ENCODE data around the gene GSC2. TPM values are rescaled to one million over a fixed set of nuclear protein-coding genes. Genes with fewer than 3 reads are reported as not detected.

The GSC2 gene
- total and polyA plus RNA-seq, 9 of the 15 experiments (the other 6 are each of a cell fraction or from before 2014, with no cell fraction given), result not detected

DNA sequence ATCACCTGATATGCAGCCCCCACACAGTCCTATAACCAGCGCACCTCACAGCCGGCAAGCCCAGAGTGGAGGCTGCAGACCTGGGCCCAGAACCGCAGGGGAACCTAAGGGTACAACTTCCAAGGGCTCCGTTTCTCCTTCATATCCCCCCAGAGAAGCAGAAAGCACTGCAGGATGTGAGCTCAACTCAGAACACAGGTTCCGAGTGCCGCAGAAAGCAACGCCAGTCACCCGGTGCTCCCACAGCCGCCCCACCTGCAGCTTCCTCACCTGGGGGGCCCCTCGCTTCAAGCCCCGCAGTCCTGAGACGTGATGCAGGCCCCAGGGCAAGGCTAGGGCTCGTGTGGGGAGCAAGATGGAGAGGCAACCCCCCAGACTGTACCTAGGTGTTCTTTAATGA, 16.5 kb downstream of the GSC2 start:
- no peak overlapping the region for H3K27ac ChIP-seq (ENCODE audit: extremely low read depth, low read depth, low read length)
- intact Hi-C loops (cut with micrococcal nuclease), result loop anchor here (10.0 kb wide), 1 partner anchor 59 kb away; no protein-coding TSS in a partner anchor
- H3K9me3 ChIP-seq (replicated peaks; ENCODE audit: control insufficient read depth, insufficient read depth, low read depth, low read length), result no peaks in the 10 kb centered on the region
- POLR2A ChIA-PET, result interaction anchor here (0.5 to 3.8 kb wide), 14 partner anchors 9 to 1524 kb away, joined by 3 to 31 read pairs (median 4); partner anchors contain the start of genes DGCR2 and ESS2
- peaks cover 17% of the 10 kb centered on the region; the same call in 1 of the 2 replicates for H4K20me1 ChIP-seq (replicated peaks; ENCODE audit: control insufficient read depth, insufficient read depth, low read length)
- FAIRE-seq (no peak), DNase-seq (ENCODE audit: extremely low read depth in 1 of 4, low spot score in 3 of 4) (no peak), ATAC-seq (no peak)
- H3K4me2 ChIP-seq (ENCODE audit: insufficient read depth, low read length), result no peak overlapping the region
- 91% methylated on average over 13 of the region's 13 CpGs for WGBS (ENCODE audit: insufficient coverage, low coverage, missing lambda C conversion rate)
- H3K9ac ChIP-seq (ENCODE audit: insufficient read depth in 1 of 2, low read depth in 2 of 2, low read length in 2 of 2), result peak overlapping the region in 1 of 2 experiments; percentile 5; a peak in 1 of 4 replicates
- in situ Hi-C loops (cut with MboI), result no loop called here
- CTCF ChIA-PET (ENCODE audit: low intra/inter-chr PET ratio), result no interaction called here
- no peak overlapping the region for H3K4me3 ChIP-seq
- H3K79me2 ChIP-seq (ENCODE audit: control insufficient read depth, insufficient read depth, low read length), result no peaks in the 10 kb centered on the region
- H3K9me1 ChIP-seq (ENCODE audit: control insufficient read depth, insufficient read depth, low read length), result peaks cover 15% of the 10 kb centered on the region
- TF ChIP-seq ZNF124 (CRISPR knock-in tag; IDR thresholded peaks at IDR 0.05) (peak; percentile 75; the same call in 1 of the 2 replicates), IRF2 (CRISPR knock-in tag; IDR thresholded peaks at IDR 0.05) (peak; percentile 84; the same call in 1 of the 2 replicates), ZBTB1 (CRISPR knock-in tag; IDR thresholded peaks at IDR 0.05; ENCODE audit: borderline replicate concordance, low read depth) (0 out of 2 replicates have a peak, but pooled peaks have one; percentile 28), NFATC3 (IDR thresholded peaks at IDR 0.05) (no peak)
- TF ChIP-seq, protein P1, sequence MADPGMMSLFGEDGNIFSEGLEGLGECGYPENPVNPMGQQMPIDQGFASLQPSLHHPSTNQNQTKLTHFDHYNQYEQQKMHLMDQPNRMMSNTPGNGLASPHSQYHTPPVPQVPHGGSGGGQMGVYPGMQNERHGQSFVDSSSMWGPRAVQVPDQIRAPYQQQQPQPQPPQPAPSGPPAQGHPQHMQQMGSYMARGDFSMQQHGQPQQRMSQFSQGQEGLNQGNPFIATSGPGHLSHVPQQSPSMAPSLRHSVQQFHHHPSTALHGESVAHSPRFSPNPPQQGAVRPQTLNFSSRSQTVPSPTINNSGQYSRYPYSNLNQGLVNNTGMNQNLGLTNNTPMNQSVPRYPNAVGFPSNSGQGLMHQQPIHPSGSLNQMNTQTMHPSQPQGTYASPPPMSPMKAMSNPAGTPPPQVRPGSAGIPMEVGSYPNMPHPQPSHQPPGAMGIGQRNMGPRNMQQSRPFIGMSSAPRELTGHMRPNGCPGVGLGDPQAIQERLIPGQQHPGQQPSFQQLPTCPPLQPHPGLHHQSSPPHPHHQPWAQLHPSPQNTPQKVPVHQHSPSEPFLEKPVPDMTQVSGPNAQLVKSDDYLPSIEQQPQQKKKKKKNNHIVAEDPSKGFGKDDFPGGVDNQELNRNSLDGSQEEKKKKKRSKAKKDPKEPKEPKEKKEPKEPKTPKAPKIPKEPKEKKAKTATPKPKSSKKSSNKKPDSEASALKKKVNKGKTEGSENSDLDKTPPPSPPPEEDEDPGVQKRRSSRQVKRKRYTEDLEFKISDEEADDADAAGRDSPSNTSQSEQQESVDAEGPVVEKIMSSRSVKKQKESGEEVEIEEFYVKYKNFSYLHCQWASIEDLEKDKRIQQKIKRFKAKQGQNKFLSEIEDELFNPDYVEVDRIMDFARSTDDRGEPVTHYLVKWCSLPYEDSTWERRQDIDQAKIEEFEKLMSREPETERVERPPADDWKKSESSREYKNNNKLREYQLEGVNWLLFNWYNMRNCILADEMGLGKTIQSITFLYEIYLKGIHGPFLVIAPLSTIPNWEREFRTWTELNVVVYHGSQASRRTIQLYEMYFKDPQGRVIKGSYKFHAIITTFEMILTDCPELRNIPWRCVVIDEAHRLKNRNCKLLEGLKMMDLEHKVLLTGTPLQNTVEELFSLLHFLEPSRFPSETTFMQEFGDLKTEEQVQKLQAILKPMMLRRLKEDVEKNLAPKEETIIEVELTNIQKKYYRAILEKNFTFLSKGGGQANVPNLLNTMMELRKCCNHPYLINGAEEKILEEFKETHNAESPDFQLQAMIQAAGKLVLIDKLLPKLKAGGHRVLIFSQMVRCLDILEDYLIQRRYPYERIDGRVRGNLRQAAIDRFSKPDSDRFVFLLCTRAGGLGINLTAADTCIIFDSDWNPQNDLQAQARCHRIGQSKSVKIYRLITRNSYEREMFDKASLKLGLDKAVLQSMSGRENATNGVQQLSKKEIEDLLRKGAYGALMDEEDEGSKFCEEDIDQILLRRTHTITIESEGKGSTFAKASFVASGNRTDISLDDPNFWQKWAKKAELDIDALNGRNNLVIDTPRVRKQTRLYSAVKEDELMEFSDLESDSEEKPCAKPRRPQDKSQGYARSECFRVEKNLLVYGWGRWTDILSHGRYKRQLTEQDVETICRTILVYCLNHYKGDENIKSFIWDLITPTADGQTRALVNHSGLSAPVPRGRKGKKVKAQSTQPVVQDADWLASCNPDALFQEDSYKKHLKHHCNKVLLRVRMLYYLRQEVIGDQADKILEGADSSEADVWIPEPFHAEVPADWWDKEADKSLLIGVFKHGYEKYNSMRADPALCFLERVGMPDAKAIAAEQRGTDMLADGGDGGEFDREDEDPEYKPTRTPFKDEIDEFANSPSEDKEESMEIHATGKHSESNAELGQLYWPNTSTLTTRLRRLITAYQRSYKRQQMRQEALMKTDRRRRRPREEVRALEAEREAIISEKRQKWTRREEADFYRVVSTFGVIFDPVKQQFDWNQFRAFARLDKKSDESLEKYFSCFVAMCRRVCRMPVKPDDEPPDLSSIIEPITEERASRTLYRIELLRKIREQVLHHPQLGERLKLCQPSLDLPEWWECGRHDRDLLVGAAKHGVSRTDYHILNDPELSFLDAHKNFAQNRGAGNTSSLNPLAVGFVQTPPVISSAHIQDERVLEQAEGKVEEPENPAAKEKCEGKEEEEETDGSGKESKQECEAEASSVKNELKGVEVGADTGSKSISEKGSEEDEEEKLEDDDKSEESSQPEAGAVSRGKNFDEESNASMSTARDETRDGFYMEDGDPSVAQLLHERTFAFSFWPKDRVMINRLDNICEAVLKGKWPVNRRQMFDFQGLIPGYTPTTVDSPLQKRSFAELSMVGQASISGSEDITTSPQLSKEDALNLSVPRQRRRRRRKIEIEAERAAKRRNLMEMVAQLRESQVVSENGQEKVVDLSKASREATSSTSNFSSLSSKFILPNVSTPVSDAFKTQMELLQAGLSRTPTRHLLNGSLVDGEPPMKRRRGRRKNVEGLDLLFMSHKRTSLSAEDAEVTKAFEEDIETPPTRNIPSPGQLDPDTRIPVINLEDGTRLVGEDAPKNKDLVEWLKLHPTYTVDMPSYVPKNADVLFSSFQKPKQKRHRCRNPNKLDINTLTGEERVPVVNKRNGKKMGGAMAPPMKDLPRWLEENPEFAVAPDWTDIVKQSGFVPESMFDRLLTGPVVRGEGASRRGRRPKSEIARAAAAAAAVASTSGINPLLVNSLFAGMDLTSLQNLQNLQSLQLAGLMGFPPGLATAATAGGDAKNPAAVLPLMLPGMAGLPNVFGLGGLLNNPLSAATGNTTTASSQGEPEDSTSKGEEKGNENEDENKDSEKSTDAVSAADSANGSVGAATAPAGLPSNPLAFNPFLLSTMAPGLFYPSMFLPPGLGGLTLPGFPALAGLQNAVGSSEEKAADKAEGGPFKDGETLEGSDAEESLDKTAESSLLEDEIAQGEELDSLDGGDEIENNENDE (IDR thresholded peaks at IDR 0.05; ENCODE audit: low read depth, low read length), result peak; percentile 44
- TF ChIP-seq, protein P2, sequence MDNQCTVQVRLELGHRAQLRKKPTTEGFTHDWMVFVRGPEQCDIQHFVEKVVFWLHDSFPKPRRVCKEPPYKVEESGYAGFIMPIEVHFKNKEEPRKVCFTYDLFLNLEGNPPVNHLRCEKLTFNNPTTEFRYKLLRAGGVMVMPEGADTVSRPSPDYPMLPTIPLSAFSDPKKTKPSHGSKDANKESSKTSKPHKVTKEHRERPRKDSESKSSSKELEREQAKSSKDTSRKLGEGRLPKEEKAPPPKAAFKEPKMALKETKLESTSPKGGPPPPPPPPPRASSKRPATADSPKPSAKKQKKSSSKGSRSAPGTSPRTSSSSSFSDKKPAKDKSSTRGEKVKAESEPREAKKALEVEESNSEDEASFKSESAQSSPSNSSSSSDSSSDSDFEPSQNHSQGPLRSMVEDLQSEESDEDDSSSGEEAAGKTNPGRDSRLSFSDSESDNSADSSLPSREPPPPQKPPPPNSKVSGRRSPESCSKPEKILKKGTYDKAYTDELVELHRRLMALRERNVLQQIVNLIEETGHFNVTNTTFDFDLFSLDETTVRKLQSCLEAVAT (IDR thresholded peaks at IDR 0.05), result no peak
- TF ChIP-seq, protein P3, sequence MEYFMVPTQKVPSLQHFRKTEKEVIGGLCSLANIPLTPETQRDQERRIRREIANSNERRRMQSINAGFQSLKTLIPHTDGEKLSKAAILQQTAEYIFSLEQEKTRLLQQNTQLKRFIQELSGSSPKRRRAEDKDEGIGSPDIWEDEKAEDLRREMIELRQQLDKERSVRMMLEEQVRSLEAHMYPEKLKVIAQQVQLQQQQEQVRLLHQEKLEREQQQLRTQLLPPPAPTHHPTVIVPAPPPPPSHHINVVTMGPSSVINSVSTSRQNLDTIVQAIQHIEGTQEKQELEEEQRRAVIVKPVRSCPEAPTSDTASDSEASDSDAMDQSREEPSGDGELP (CRISPR knock-in tag; IDR thresholded peaks at IDR 0.05; ENCODE audit: borderline replicate concordance), result 0 out of 2 replicates have a peak, but pooled peaks have one; percentile 2
- peaks cover 0 to 41% of the 10 kb centered on the region in 2 experiments; a peak in 1 of 5 replicates for H3K4me1 ChIP-seq (replicated peaks in 1 of 2; ENCODE audit: control insufficient read depth in 2 of 2, insufficient read depth in 2 of 2, low read length in 2 of 2)
- peaks cover 70% of the 10 kb centered on the region for H3K36me3 ChIP-seq (ENCODE audit: control insufficient read depth, insufficient read depth, low read length)
- no peaks in the 10 kb centered on the region for H3K27me3 ChIP-seq (ENCODE audit: control insufficient read depth in 2 of 2, insufficient read depth in 2 of 2, low read length in 2 of 2)
- no peak overlapping the region for H2AFZ ChIP-seq (ENCODE audit: low read depth, low read length)
- no TSS peak for BruUV-seq (replicated peaks)

Data from K562 (cell line).